Inflammatory macrophage (primary cell): ENCODE results near the gene GNA12.
A peak's percentile ranks its signal among the peaks of the same experiment; 100 is the strongest.
"Not testable (repeated sequence)": the region's sequence is repeated elsewhere in the genome, so short reads cannot be mapped to it uniquely, and the experiment has no call there.

Source experiments
- DNase-seq, 2 donors: peaks; one replicate each; pipeline ENCODE4 v3.0.0-alpha.2; 2020 to 2022

GNA12 gene

DNA sequence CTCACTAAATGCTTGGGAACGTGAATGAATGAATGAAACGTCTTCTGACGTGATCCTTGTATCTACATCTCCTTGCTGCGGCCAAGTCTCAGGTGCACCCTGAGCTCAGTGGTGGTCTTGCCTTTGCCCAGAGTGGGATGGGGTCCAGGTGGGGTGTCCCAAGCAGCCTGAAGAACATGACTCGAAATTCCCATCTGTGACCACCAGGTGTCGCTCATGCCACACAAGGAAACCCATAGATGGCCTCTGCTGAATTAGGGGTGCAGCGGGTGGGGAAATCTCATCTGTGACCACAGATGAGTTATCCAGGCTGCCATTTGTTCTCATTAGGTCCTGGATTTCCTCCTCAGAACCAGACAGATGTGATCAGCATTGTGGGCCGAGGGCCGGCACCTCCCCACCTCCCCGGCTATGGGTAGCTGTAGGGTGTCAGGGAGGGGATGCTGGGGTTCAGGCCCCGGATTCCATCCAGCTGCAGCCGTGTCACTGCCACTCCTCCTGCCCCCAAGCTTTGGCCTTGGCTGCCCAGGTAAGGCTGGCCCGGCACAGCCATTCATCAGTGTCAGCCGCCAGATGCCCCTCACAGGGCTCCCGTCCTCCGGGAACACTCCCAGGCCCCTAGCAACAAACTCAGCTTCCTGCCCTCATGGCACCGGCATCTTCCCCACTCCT, 21.0 kb upstream of the GNA12 start:
- DNase-seq: peak; percentile 67 to 70

DNA sequence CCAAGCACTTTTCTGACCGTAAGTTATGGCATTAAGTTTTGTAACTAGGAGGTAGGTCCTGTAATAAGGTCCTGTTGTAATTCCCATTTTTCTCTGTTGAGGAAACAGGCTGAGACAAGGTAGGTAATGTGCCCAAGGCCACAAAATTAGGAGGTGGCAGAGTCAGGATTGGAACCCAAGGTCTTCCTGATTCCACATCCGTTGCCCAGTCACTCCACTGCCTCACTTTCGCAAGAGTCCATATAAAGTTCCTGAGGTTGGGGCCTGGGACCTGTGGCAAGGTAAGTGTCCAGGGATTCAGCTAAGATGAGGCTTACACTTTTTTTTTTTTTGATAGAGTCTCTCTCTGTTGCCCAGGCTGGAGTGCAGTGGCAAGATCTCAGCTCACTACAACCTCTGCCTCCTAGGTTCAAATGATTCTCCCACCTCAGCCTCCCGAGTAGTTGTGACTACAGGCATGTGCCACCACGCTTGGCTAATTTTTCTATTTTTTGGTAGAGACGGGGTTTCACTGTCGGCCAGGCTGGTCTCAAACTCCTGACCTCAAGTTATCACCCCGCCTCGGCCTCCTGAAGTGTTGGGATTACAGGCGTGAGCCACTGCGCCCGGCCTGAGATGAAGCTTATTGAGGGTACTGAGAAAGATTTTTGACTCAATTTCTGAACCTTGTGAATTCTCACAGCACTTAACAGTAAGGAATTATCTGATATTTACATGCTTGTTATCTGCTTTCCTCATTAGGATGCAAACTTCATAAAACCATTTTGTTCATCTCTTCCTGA, 20.3 kb upstream of the GNA12 start:
- peak in 1 of 2 donors; percentile 23 for DNase-seq

DNA sequence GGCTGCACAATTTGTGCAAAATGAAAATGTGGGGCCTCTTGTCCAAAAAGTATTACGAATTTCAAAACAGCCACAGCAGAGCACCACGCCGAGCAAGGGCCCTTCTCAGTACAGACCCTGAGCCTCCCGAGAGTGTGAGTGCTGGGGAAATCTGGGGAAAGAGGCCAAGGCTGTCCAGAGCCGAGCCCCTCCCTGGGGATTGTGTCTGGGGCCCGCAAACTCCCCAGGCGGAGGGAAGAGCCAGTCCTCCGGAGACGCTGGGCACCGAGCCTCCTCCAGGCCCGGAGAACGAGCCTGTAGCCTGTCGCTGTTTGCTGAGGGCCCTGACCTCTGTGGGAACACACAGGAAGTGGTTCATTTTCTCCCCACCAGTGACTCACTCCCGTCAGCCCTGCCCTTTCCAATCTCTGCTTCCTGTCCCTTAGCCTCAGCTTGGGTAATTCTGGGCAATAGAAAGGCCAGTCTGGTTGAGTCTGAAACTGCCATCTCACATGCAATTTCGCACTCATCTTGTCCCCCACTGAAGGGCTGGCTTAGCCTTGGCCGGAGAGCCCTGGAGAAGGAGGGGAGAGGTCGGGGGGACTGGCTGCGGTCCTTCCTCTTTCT, 19.5 kb upstream of the GNA12 start:
- DNase-seq: peak; percentile 95 to 97

DNA sequence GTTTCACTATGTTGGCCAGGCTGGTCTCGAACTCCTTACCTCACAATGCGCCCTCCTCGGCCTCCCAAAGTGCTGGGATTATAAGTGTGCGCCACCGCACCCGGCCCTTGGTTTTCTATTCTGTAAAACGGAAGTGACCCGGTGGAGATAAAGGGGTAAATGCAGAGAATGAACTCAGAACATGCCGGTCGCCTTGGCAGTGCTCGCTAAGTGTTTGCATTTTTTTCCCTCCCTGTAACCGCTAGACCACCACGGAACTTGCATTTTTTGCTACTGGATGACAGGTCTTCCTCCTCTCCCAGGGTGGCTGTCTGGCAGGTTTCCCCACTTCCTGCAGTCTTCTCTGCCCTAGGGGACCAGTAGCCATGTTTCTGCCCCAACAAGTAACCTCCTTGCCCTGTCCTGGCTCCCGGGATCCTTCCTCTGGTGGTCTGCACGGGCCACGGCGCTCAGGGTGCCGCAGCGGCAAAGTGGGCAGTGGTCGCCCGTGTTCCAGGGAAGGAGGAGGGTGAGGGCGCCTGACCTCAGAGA, 18.8 kb upstream of the GNA12 start:
- peak; percentile 22 to 29 for DNase-seq

DNA sequence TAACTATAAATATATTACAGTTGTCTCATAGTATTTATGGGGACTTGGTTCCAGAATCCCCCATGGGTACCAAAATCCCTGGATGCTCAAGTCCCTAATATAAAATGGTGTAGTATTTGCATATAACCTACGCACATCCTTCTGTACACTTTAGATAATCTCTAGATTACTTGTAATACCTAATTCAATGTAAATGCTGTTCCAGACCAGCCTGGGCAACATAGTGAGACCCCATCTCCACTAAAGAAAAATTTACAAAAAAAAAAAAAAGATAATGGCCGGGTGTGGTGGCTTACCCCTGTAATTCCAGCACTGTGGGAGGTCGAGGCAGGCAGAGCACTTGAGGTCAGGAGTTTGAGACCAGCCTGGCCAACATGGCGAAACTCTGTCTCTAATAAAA, 17.4 kb upstream of the GNA12 start:
- DNase-seq: no peak

DNA sequence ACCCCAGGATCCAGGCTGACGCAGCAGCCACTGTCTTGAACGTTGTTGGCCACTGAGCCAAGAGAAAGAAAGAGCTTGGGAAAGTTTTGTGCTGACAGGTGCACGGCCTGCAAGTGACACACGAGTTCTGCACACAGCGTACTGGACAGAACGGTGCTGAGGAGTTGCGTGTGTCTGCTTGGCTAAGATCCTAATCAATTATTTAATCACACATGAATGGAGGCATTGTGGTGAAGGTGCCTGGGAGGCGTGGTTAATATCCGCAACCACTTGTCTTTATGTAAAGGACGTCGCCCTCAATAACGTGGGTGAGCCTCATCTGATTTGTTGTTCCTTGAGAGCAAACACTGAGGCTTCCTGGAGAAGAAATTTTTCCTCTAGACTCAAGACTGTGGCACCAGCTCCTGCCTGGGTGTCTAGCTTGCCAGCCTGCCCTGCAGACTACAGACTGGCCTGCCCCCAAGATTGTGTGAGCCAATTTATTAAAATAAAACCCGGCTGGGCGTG, 16.6 kb upstream of the GNA12 start:
- no peak for DNase-seq

- no peak for DNase-seq
Measured at GRCh38 chr7:2859952-2860351, 15.8 kb upstream of the GNA12 start.

- DNase-seq: no peak
Measured at GRCh38 chr7:2858621-2859020, 14.5 kb upstream of the GNA12 start.

- DNase-seq: peak; percentile 31 to 38
Measured at GRCh38 chr7:2856388-2857169, 12.5 kb upstream of the GNA12 start.

DNA sequence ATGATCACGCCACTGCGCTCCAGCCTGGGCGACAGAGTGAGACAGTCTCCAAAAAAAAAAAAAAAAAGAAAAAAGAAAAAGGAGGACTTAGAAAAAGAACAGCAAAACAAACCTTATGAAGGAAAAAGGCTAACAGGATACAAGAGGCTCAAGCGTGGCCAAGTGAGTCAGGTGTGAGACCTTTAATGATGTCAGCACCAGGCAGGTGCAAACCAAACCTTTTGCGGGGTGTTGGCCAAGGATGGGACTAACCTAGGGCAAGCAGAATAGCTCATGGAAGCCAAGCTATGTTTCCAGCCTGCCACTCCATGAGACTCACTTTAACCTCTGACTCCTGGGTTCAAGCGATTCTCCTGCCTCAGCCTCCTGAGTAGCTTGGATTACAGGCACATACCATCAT, 11.3 kb upstream of the GNA12 start:
- DNase-seq: no peak

- not testable (repeated sequence) for DNase-seq
Measured at GRCh38 chr7:2853552-2853951, 9.4 kb upstream of the GNA12 start.

DNA sequence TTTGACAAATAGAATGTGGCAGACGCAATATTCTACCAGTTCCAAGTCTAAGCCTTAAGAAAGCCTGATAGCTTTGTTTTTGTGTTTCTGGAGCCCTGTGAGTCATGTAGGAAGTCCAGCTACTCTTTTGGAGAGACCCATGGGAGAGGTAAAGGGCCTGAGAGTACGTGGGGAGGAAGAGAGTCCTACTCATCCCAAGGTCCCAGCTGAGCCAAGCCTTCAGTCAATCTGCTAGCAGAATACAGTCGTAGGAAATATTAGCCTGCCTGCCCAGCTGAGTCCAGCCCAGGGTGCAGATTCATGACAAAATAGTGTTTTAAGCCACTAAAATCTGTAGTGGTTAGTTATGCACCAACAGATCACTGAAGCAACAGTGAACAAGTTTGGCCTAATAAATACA, 9.0 kb upstream of the GNA12 start:
- DNase-seq: no peak

DNA sequence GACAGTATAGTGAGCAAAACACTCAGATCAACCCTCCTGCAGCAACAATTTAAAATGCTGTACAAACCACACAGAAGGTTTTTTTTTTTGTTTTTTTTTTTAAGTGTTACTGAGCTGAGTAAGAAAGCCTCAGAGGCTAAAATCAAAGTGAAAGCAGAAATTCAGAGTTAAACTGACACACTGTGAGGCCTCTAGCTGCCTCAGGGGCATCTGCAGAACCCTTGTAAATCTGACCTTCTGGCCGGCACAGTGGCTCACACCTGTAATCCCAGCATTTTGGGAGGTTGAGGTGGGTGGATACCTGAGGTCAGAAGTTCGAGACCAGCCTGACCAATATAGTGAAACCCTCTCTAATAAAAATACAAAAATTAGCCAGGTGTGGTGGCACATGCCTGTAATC, 7.4 kb upstream of the GNA12 start:
- no peak for DNase-seq

GRCh38 chr7:2849941-2850766, 6.0 kb upstream of the GNA12 start:
- no peak for DNase-seq

DNA sequence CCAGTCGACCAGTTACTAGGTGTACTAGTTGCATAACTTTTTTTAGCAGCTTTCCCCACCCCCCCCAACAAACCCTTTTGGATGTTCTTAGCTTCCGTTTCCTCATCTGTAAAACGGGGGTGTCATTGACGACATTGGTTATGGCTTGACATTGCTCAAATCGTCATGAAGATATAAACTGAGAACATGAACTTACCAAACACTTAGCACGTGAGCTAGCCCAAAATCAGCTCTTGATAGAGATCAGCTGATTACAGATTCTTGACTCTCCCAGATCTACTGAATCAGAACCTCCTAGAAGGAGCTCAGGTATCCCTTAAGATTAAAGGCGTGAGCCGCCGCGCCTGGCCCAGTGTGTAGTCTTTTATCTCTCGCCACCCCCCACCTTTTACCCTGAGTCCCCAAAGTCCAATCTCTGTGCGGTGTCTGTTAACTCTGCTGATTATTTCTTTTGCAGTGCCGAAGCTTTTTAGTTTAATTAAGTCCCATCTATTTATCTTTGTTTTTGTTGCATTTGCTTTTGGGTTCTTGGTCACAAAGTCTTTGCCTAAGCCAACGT, 1.0 kb upstream of the GNA12 start:
- DNase-seq: peak; percentile 35 to 40

GRCh38 chr7:2843711-2844152, 376 bp downstream of the GNA12 start:
- DNase-seq: peak; percentile 46 to 66

DNA sequence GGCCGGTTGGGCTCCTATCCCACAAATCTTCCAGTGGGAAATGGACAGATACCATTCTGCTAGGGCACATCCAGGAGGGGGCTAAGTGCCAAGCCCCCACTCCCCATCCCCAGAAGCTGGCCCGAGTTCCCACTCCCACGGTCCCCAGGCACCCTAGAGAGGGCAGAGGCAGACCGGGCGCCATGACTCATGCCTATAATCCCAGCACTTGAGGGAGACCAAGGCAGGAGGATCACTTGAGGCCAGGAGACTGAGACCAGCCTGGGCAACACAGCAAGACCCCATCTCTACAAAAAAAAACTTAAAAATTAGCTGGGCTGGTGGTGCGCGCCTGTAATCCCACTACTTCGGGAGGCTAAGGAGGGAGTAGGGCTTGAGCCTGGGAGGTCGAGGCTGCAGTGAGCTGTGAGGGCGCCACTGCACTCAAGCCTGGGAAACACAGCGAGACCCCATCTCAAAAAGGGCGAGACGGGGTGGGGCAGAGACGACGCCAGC, 870 bp downstream of the GNA12 start:
- no peak for DNase-seq

GRCh38 chr7:2841907-2842306, 2.2 kb downstream of the GNA12 start:
- DNase-seq: no peak

DNA sequence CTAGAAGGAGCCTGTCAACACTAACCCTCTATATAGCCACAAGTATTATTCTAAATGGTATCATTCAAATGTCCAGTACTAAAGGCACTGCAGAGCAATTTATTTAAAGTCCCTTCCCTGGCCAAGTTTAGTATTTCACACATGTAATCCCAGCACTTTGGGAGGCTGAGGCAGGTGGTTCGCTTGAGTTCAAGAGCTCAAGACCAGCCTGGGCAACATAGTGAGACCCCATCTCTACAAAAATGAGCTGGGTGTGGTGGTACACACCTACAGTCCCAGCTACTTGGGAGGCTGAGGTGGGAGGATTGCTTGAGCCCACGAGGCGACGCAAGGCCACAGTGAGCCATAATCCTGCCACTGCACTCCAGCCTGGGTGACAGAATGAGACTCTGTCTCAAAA, 3.6 kb downstream of the GNA12 start:
- no peak for DNase-seq

GRCh38 chr7:2838873-2839578, 5.1 kb downstream of the GNA12 start:
- no peak for DNase-seq
